Breast epithelium (tissue), 3 donors: Measurements from ENCODE around the gene CGAS.

Source experiments
- POLR2A ChIP-seq: fragments of 450-650 bp; IDR thresholded peaks from one replicate; pipeline ENCODE4 v1.6.1; 2016; ENCODE audit warnings: antibody characterized with exemption, mild to moderate bottlenecking, moderate library complexity
- POLR2AphosphoS5 ChIP-seq, 3 donors: sonication (generic); formaldehyde crosslinking; IDR thresholded peaks; one replicate each; pipeline ENCODE4 v1.6.1; 2017; ENCODE audit warnings: antibody characterized with exemption in 3 of 3
- TF ChIP-seq, protein P1 (sequence below), 3 donors: fragments of 450-650 bp; IDR thresholded peaks; one replicate each; pipeline ENCODE4 v1.5.1; 2016 to 2017; ENCODE audit warnings: antibody characterized with exemption in 3 of 3, mild to moderate bottlenecking in 3 of 3, moderate library complexity in 3 of 3

DNA sequence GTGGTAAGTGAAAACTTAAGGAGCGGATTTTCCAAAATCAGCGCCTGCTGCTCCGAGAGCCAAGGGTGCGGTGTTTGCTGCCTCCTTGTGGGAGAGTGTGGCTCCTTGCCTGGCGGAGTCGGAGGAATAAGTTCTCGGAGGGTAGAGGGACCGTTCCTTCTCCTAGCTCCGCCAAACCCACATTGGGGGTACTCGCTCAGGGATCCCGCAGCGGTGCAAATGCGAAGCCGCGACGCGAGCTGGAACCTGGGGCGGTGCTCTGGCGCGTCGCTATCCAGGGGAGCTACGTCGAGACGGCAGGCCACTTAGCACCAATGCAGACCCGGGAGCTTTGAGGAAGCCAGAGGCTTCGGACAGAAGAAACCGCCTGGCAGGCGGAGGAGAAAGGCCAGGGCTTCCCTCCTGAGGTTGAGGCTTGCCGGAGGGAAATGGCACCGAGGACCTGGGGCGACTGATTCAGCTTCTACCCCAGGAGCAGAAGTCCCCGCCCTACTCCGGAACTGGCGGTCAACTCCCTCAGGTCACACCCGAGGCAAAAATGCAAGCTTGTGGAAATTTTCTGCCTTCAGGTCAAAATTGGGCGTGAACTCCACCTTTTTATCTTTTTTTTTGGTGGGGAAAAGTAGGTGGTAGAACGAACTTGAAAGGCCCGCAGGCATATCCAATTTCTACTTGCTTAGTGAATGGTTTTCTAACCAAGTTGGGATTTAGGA lies 63.1 kb downstream of the CGAS start:
- TF ChIP-seq, protein P1, sequence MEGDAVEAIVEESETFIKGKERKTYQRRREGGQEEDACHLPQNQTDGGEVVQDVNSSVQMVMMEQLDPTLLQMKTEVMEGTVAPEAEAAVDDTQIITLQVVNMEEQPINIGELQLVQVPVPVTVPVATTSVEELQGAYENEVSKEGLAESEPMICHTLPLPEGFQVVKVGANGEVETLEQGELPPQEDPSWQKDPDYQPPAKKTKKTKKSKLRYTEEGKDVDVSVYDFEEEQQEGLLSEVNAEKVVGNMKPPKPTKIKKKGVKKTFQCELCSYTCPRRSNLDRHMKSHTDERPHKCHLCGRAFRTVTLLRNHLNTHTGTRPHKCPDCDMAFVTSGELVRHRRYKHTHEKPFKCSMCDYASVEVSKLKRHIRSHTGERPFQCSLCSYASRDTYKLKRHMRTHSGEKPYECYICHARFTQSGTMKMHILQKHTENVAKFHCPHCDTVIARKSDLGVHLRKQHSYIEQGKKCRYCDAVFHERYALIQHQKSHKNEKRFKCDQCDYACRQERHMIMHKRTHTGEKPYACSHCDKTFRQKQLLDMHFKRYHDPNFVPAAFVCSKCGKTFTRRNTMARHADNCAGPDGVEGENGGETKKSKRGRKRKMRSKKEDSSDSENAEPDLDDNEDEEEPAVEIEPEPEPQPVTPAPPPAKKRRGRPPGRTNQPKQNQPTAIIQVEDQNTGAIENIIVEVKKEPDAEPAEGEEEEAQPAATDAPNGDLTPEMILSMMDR (IDR thresholded peaks at IDR 0.05): peak in 1 of 3 donors; percentile 38
- no peak for TF ChIP-seq POLR2AphosphoS5 (IDR thresholded peaks at IDR 0.05)
- no peak for TF ChIP-seq POLR2A
